K562 (cell line): ENCODE results near the gene ABR.

Experiments
- CTCF ChIP-seq, 3 experiments: IDR thresholded peaks in 2 of 3; conservative IDR thresholded peaks in 1 of 3; 2 replicates each; pipeline ENCODE4 v1.5.1; 2011 to 2012; ENCODE audit warnings: low read length in 3 of 3, mild to moderate bottlenecking in 3 of 3, control low read depth in 2 of 3, improper control_type of control experiment in 1 of 3, inconsistent platforms in 1 of 3, low read depth in 1 of 3, mixed read lengths in 1 of 3, moderate library complexity in 1 of 3; ENCODE audit not compliant: insufficient read depth in 2 of 3
- POLR2A ChIP-seq: fragments of 450-650 bp; conservative IDR thresholded peaks from 2 replicates; pipeline ENCODE4 v1.6.1; 2016
- SPI1 ChIP-seq: IDR thresholded peaks from 2 replicates; pipeline ENCODE4 v1.6.1; 2011; ENCODE audit warnings: low read depth, low read length, control low read depth, borderline replicate concordance
- U2AF1 ChIP-seq: fragments of 200-400 bp; formaldehyde crosslinking; optimal IDR thresholded peaks from 2 replicates; pipeline ENCODE3; 2017; ENCODE audit warnings: mild to moderate bottlenecking, low read depth, low read length, moderate library complexity
- TF ChIP-seq, protein P1 (sequence below): sonication (generic); formaldehyde crosslinking; IDR thresholded peaks from 2 replicates; pipeline ENCODE4 v1.8.1; 2023; ENCODE audit warnings: mild to moderate bottlenecking, missing genetic modification reagents
- TF ChIP-seq, protein P2 (sequence below): sonication (generic); formaldehyde crosslinking; IDR thresholded peaks from 2 replicates; pipeline ENCODE4 v1.8.1; 2023; ENCODE audit warnings: mild to moderate bottlenecking, missing genetic modification reagents

DNA sequence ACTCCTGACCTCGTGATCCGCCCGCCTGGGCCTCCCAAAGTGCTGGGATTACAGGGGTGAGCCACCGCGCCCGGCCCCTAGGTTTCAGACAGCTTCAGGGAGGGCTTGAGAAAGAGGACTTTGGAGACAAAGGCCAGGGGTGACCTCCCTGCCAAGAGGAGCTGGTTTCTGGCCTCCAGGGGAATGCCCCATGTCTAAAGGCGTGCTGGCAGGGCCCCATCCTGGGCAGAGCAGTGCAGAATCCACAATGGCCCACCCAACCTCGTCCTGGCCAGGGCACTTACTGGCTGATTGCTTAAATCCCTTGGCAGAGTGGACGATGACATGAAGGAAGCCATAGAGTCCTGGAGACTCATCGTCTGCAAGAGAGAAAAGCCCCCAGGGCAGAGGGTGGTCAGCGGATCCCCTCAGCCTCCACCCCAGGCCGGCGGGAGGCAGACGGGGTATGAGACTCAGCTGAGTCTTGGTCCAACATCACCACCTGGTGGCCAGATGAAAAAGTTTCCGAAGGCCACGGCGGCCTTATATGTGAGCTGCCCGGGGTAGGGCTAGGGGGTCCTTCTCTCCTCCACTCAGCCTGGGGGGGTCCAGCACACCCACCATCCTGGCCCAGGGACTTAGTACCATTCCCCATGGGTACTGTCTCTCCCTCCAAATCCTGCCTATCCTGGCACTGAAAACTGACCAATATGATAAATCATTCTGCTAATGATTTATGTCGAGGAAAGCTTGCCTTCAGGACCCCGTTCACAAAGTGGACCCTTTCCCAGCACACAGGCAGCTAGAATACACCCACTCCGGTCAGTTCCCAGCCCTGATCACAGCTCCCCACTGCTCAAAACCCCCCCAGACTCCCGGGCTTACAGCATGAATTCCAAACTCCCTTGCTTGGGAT is 123.8 kb downstream of the ABR start:
- TF ChIP-seq CTCF (IDR thresholded peaks at IDR 0.05 in 2 of 3, conservative IDR thresholded peaks at IDR 0.05 in 1 of 3; ENCODE audit: insufficient read depth in 2 of 3, low read depth in 1 of 3, low read length in 3 of 3) = peak; percentile 64 to 74 (median 71)
- TF ChIP-seq, protein P1, sequence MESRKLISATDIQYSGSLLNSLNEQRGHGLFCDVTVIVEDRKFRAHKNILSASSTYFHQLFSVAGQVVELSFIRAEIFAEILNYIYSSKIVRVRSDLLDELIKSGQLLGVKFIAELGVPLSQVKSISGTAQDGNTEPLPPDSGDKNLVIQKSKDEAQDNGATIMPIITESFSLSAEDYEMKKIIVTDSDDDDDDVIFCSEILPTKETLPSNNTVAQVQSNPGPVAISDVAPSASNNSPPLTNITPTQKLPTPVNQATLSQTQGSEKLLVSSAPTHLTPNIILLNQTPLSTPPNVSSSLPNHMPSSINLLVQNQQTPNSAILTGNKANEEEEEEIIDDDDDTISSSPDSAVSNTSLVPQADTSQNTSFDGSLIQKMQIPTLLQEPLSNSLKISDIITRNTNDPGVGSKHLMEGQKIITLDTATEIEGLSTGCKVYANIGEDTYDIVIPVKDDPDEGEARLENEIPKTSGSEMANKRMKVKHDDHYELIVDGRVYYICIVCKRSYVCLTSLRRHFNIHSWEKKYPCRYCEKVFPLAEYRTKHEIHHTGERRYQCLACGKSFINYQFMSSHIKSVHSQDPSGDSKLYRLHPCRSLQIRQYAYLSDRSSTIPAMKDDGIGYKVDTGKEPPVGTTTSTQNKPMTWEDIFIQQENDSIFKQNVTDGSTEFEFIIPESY (CRISPR knock-in tag) = no peak
- no peak for TF ChIP-seq U2AF1
- TF ChIP-seq SPI1 = no peak
- no peak for TF ChIP-seq POLR2A
- TF ChIP-seq, protein P2, sequence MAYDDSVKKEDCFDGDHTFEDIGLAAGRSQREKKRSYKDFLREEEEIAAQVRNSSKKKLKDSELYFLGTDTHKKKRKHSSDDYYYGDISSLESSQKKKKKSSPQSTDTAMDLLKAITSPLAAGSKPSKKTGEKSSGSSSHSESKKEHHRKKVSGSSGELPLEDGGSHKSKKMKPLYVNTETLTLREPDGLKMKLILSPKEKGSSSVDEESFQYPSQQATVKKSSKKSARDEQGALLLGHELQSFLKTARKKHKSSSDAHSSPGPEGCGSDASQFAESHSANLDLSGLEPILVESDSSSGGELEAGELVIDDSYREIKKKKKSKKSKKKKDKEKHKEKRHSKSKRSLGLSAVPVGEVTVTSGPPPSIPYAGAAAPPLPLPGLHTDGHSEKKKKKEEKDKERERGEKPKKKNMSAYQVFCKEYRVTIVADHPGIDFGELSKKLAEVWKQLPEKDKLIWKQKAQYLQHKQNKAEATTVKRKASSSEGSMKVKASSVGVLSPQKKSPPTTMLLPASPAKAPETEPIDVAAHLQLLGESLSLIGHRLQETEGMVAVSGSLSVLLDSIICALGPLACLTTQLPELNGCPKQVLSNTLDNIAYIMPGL (CRISPR knock-in tag) = no peak
